ENCODE data around the gene ADCY2. TPM values are rescaled to one million over a fixed set of nuclear protein-coding genes. Genes with fewer than 3 reads are reported as not detected.

ADCY2 gene
- total and polyA plus RNA-seq, 8 donors: 0.29 to 7.5 (median 1.1) TPM

GRCh38 chr5:7850395-7851239, 454.7 kb downstream of the ADCY2 start, which contains the start of gene CFAP90:
CFAP90 (minus strand) TSS chr5:7851133; CDS start chr5:7851021, 112 bp downstream.
- H3K4me3 ChIP-seq: peak within 1 kb of the TSS; percentile 57 to 86 (median 58)
- DNase-seq: peak; percentile 62 to 93
- peak within 1 kb of the TSS in 4 of 5 donors; percentile 36 to 60 (median 50) for H3K27ac ChIP-seq
- WGBS, 5 donors: 1 to 6% (median 2%) methylated on average over 20 to 76 of the region's 76 CpGs
- H3K36me3 ChIP-seq: no peaks in the 10 kb centered on the region
- H3K9me3 ChIP-seq: no peaks in the 10 kb centered on the region
- H3K27me3 ChIP-seq: peaks cover 0 to 35% (median 14%) of the 10 kb centered on the region in 3 donors
- intact Hi-C loops (cut with DNase I; ENCODE audit: low total_unique reads): no loop called here
- peaks cover 14 to 35% (median 29%) of the 10 kb centered on the region in 4 donors for H3K4me1 ChIP-seq
- TF ChIP-seq CTCF (IDR thresholded peaks at IDR 0.05) (peak in 1 of 7 experiments; percentile 16), POLR2AphosphoS5 (IDR thresholded peaks at IDR 0.05) (no peak), POLR2A (IDR thresholded peaks at IDR 0.05) (no peak)

DNA sequence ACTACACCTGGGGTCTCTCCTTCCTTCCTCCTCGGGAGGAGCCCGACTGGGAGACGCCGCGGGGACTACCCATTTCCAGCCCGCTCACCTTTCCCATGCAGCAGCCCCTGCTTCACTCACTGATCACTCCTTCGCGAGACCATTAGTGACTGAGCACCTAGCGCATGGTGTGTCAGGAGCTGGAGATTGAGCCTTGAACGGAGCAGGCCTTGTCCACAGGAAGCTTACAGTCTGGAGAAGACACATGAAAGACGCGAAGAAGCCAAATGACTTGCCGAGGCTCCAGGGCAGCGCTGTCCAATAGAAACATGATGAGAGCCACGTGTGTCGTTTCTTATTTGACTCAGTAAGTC, 455.3 kb downstream of the ADCY2 start:
- intact Hi-C loops (cut with DNase I; ENCODE audit: low total_unique reads): no loop called here
- DNase-seq: no peak
- no peak for TF ChIP-seq EP300 (IDR thresholded peaks at IDR 0.05)
- TF ChIP-seq CTCF (IDR thresholded peaks at IDR 0.05): no peak
- no peak for TF ChIP-seq POLR2AphosphoS5 (IDR thresholded peaks at IDR 0.05)
- TF ChIP-seq POLR2A (IDR thresholded peaks at IDR 0.05): no peak
- peak overlapping the region in 3 of 5 donors; percentile 36 to 47 (median 46) for H3K27ac ChIP-seq
- peaks cover 0 to 35% (median 14%) of the 10 kb centered on the region in 3 donors for H3K27me3 ChIP-seq
- H3K4me1 ChIP-seq: peaks cover 14 to 35% (median 29%) of the 10 kb centered on the region in 4 donors
- 25 to 53% (median 37%) methylated on average over 16 of the region's 16 CpGs for WGBS, 5 donors
- peak overlapping the region; percentile 57 to 86 (median 58) for H3K4me3 ChIP-seq
- H3K36me3 ChIP-seq: no peaks in the 10 kb centered on the region
- no peaks in the 10 kb centered on the region for H3K9me3 ChIP-seq

DNA sequence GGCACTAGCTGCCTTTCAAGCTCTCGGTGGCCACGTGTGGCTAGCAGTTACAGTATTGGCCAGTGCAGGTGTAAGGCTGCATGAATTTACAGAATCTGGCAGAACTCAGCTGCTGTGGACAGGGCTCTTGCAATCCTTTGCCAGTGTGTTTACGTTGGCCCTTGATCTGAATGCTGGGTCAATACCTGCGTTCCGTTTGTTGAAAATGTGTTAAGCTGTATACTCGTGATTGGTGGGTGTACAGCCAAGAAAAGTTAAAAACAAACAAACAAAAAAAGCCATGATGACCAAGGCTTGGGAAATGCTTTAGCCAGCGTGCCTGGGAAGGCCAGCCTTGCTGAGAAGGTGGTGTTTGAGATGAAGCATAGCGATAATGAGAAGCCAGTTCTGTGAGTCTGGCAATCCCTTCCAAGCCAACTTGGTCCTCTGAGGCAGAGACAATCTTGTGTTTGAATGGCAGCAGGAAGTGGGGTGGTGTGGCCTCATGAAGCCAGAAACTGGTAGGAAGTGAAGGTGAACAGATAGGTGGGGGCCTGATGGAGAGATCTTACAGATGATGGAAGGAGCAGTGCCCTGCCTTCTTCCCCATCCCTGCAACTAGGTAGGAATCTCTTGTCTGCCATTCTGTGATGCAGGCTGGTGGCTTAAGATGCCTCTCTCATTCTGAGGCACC, 455.8 kb downstream of the ADCY2 start:
- 28 to 47% (median 42%) methylated on average over 8 of the region's 8 CpGs for WGBS, 5 donors
- DNase-seq: peak; percentile 28 to 67
- Histone ChIP-seq H3K27ac (peak overlapping the region in 4 of 5 donors; percentile 32 to 60 (median 50)), H3K9me3 (no peaks in the 10 kb centered on the region), H3K36me3 (no peaks in the 10 kb centered on the region), H3K27me3 (peaks cover 0 to 35% (median 14%) of the 10 kb centered on the region in 3 donors), H3K4me3 (no peak overlapping the region), H3K4me1 (peaks cover 14 to 35% (median 29%) of the 10 kb centered on the region in 4 donors)
- TF ChIP-seq POLR2A (IDR thresholded peaks at IDR 0.05) (no peak), POLR2AphosphoS5 (IDR thresholded peaks at IDR 0.05) (no peak)
- intact Hi-C loops (cut with DNase I; ENCODE audit: low total_unique reads): no loop called here

DNA sequence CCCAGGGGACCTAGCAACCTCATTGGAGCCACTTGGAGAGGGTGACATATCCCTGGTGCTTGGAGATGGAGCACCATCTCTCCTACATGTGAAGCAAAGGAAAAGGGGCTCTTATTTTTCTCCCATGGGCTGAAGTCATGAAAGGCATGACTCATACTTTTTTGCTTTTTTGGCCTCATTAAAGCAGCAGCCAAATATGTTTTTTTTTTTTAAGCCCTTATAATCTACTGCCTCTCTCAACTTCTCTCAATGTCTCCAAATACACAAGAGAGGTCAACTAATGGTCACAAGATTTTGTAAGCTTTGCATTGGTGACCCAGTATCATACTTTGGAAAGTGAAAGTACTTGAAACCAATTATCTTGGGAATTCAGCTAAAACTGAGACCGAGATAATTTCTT, 456.6 kb downstream of the ADCY2 start:
- Histone ChIP-seq H3K9me3 (no peaks in the 10 kb centered on the region), H3K4me3 (no peak overlapping the region), H3K36me3 (peaks cover 0 to 2% (median 1%) of the 10 kb centered on the region in 4 donors), H3K4me1 (peaks cover 14 to 35% (median 29%) of the 10 kb centered on the region in 4 donors), H3K27ac (peak overlapping the region in 3 of 5 donors; percentile 35 to 60 (median 55)), H3K27me3 (peaks cover 0 to 35% (median 14%) of the 10 kb centered on the region in 3 donors)
- intact Hi-C loops (cut with DNase I; ENCODE audit: low total_unique reads): no loop called here
- WGBS, 5 donors: 58 to 70% (median 62%) methylated on average over 1 of the region's 1 CpG
- peak in 1 of 2 donors; percentile 23 for DNase-seq
- TF ChIP-seq EP300 (IDR thresholded peaks at IDR 0.05): no peak
- no peak for TF ChIP-seq POLR2AphosphoS5 (IDR thresholded peaks at IDR 0.05)
- TF ChIP-seq POLR2A (IDR thresholded peaks at IDR 0.05): no peak
- no peak for TF ChIP-seq CTCF (IDR thresholded peaks at IDR 0.05)

Measured in stomach (tissue), 9 donors.